Measurements from ENCODE around the gene AMIGO2.

DNA sequence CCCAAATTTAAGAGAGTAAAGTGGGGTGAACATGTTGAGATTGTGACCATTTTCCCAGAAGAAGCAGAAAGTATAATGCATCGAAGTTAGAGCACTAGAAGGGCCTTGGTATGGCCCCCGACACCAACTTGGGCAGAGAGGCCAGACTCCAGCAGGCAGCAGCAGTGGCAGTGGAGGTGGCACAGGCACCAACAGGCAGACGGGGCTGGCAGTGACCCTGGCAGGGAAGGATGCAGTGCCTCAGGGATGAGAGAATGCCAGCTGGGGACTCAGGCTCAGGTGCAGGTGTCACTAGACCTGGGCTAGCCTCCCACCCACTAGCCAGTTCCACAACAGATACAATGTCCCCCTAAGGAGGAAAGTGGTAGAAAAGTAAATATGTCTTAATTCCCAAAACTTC, 27.7 kb upstream of the AMIGO2 start:
- no peak for TF ChIP-seq HNRNPLL (IDR thresholded peaks at IDR 0.05; ENCODE audit: low read depth, low read length, poor library complexity, severe bottlenecking)
- TF ChIP-seq TCFL5 (CRISPR knock-in tag; conservative IDR thresholded peaks at IDR 0.05): no peak
- no peak for TF ChIP-seq POLR2A (conservative IDR thresholded peaks at IDR 0.05)
- no peak for TF ChIP-seq CTBP1 (IDR thresholded peaks at IDR 0.05; ENCODE audit: borderline replicate concordance)
- no peak for TF ChIP-seq RFX5 (IDR thresholded peaks at IDR 0.05; ENCODE audit: low read depth, low read length)
- TF ChIP-seq KAT2B (IDR thresholded peaks at IDR 0.05; ENCODE audit: low read depth, low read length): no peak
- TF ChIP-seq FOSL1 (tag; conservative IDR thresholded peaks at IDR 0.05): no peak
- TF ChIP-seq HMG20A (CRISPR knock-in tag; conservative IDR thresholded peaks at IDR 0.05): no peak
